SW480 (cell line): ENCODE measurements around the gene TAF4.
"Not testable (repeated sequence)": the region's sequence is repeated elsewhere in the genome, so short reads cannot be mapped to it uniquely, and the experiment has no call there.

ENCODE experiments used
- DNase-seq: peaks from one replicate; pipeline ENCODE4 v3.0.0-alpha.2; 2016; ENCODE audit warnings: low spot score

Gene TAF4

DNA sequence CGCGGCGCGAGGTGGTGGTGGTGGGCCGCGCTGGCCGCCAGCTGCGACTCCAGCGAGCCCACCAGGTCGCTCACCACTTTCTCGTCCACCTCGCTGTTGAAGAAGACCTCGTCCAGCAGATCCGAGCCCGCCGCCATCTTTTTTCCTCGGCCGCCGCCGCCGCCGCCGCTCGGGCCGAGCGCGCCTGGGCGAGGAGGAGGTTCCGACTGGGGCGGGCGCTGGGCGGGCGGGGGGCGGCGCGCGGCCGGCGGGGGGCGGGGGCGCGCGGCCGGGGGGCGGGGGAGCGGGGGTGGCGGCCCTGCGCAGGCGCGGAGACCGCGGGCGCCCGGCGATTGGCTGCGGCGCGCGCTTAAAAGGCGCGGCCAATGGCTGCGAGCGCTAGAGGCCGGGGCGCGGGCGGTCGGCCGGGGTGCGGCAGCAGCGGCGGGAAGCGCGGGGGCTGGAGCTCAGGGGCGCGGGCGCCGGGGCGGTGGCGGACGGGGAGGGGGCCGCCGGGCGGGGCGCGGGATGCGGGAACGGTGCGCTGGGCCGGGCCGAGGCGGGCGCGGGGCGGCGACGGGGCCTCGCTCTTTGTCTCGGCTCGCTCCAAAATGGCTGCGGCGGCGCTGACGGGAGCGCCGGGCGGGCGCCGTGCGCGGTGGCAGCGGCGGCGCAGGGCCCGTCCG, at the start of gene TAF4:
TSS of gene TAF4 (minus strand) at position 208 of the 665 bp plus-strand sequence. CDS start at position 137, 71 bp downstream.
- peak; percentile 71 for DNase-seq

- DNase-seq, result no peak
Observed at GRCh38 chr20:62114894-62115293, 49.2 kb upstream of the TAF4 start.

DNA sequence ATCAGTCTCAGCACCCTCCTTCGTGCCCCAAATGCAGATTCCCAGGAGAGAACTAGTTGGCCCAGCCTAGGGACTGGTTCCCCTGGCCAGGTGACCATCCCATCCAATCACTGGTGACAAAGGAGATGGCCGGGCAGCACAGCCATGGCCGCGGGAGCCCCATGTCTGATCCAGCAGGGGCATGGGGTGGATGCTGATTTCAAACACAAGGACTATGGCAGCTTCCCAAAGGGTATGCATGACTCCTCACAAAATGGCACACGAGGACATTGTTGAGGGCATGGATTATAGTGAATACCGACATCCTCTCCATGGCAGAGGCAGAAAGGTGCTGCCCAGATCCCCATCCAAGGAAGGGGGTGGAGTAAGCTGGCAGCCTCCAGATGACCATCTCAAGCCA, 46.7 kb upstream of the TAF4 start:
- DNase-seq, result no peak

GRCh38 chr20:62111148-62111547, 45.5 kb upstream of the TAF4 start:
- DNase-seq, result no peak

DNA sequence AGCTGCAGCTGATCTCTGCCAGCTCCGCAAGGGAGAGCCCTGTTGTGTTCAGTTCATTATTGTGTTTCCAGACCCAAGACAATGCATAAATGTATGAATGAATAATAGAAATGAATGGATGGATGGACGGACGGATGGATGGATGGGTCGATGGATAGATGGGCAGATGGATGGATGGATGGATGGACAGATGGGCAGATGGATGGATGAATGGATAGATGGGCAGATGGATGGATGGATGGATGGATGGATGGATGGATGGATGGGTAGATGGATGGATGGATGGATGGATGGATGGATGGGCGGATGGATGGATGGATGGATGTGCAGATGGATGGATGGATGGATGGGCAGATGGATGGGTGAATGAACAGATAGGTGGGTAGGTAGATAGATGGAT, 39.9 kb upstream of the TAF4 start:
- DNase-seq, result no peak

DNA sequence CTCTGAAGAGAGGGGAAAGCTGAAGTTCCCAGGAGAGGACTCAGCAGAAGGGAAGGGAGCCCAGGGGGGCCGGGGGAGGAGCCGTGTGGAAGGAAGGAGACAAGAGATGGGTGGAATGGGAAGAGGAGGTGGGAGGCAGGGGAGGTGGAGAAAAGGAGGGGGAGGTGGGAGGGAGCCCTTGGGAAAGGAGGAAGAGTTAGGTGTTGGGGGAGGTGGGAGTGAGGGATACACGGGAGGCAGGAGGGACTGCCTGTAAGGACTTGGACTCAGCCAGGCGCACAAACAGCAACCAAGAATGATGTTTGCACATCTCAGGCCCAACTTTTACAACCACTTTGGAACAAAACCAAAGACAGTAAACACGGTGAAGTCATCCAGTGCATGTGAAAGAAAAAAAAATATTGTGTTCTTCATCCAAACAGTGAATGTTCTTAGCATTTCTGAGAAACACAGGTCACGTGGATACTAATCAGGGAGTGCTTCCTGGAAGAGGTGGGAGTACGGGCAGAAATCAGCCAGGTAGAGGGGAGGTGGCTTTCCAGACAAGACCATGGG, 39.2 kb upstream of the TAF4 start:
- no peak for DNase-seq

DNA sequence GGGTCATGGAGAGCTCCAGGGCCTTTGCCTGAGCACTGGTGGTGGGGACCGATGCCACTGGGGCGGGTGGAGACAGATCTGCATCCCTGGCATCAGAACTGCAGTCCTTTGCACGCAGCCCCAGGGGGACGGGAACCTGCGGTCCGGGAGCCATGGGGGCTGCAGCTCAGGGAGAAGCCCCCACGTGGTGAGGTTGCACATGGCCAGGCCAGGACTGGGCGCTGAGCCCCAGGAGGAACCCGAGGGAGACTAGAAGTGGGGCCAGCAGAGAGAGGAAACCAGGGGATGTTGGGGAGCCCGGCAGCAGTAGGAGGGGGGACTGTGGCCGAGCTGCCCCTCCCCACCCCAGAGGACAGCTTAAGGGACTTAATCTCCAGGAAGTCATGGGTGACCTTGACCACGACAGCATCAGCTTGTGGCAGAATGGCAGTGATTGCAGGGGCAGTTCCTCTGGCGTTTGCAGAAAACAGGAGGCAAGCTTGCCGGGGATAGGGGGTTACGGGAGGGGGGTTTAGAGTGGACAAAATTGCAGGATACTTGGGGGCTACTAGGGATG, 38.6 kb upstream of the TAF4 start:
- no peak for DNase-seq

DNA sequence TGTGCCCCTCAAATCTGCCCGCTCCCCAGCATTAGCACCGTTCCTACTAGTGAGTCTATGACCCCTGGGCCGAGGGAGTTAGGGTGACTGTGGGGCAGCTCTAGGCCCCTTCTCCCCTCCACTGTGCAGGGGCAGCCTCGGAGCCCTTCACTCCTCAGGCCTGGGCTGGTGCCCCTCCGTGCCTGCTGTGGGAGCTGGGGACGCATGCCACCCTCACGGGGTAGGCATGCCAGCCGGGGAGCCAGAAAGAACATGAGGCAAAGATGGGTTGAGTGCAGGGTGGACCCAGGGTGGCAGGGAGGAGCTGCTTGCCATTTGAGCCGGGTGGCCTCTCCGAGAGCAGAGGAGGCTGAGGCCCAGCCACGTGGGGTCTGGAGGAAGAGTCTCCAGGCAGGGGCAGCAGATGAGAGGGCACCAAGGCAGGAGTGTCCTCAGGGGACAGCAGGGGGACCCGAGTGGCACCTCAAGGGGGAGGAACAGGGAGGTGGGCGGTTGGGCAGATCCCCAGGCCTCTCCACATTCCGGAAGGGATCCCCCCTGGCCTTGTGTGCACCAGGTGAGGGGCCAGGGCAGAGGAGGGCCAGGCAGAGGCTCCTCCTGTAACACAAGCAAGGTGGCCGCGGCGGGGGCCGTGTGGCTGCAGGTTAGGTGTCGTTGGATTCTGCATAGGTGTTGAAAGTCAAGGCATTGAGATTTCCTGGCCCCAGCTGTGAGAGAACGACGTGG, 38.0 kb upstream of the TAF4 start:
- DNase-seq, result no peak

DNA sequence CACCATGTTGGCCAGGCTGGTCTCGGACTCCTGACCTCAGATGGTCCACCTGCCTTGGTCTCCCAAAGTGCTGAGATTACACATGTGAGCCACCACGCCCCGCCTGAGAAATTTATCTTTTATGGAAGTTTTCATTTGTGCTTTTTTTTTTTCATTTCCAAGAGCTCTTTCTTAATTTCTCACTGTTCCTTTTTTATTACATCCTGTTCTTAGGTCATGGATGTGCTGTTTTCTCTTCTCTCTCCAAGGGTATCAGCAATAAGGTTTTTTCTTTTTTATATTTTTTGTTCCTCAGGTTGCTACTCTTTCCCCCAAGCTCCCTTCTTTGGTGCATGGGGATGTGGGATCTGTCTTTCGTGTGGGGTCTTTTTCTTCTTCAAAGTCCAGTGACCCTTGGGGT, 35.4 kb upstream of the TAF4 start:
- no peak for DNase-seq

DNA sequence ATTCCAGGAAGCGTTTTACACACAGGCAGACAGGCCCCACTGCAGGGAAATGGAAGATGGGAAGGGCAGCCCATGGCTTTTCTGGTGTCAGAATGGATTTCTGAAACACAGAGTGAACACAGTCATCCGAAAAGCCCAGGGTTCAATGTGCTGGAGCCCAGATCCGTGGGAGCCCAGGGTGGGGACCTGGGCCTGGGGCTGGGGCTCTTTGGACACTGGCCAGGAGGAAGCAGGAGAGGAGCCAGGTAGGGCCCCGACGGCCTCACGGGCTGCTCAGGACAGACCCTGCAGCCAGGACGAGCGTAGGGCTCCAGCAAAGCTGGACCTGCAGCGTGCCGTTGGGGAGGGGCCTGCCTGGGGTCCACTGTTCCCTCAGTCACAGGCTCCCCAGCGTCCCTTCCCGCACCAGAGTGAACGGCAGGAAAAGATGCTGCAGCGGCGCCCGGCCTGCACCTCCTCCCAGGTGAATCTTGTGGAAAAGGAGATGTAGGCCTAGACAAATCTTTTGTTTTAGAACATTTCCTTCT, 32.3 kb upstream of the TAF4 start:
- DNase-seq, result no peak

GRCh38 chr20:62096421-62097380, 31.0 kb upstream of the TAF4 start:
- DNase-seq, result no peak

GRCh38 chr20:62089393-62089792, 23.7 kb upstream of the TAF4 start:
- DNase-seq, result no peak

DNA sequence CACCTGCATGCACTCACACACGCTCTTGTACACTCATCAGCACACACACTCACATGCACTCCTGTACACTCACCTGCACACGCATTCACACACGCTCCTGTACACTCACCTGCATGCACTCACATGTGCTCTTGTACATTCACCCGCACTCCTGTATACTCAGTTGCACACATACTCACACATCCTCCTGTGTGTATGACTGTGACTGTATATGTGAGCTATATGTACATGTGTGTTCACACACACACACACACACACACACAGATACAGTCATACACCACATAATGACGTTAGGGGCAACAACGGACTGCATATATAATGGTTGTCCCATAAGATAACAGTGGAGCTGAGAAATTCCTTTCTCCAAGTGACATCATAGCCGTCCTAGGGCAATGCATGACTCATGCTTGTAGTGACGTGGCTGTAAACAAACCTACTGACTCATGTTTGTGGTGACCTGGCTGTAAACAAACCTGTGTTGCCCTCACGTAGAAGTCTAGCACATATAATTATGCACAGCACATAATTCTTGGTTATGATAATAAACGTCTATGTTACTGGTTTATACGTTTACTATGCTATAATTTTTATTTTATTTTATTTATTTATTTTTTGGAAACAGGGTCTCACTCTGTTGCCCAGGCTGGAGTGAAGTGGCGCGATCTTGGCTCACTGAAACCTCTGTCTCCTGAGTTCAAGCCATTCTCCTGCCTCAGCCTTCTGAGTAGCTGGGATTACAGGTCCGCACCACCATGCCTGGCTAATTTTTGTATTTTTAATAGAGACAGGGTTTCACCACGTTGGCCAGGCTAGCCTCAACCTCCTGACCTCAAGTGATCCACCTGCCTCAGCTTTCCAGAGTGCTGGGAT, 22.8 kb upstream of the TAF4 start:
- DNase-seq, result peak; percentile 99

GRCh38 chr20:62087632-62088031, 22.0 kb upstream of the TAF4 start:
- DNase-seq, result no peak

GRCh38 chr20:62087227-62087626, 21.5 kb upstream of the TAF4 start:
- DNase-seq, result peak; percentile 56

DNA sequence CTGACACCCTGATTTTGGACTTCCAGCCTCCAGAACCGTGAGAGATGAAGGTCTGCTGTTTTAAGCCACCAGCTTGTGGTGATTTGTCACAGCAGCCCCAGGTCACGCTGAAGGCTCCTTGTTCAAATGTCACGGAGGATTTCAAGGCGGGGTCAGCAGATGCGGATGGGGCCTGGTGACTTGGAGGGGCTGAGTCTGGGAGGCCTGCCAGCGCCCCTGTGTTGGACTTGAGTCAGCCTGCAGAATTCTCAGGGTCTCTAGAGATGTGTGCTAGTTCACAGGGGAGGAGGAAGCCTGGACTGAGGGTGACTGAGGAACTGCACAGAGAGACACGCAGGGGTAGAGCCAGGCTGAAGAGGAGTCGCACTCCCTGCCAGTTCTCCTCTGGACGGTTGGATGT, 19.5 kb upstream of the TAF4 start:
- DNase-seq, result no peak

- DNase-seq, result not testable (repeated sequence)
Observed at GRCh38 chr20:62084224-62084623, 18.5 kb upstream of the TAF4 start.

DNA sequence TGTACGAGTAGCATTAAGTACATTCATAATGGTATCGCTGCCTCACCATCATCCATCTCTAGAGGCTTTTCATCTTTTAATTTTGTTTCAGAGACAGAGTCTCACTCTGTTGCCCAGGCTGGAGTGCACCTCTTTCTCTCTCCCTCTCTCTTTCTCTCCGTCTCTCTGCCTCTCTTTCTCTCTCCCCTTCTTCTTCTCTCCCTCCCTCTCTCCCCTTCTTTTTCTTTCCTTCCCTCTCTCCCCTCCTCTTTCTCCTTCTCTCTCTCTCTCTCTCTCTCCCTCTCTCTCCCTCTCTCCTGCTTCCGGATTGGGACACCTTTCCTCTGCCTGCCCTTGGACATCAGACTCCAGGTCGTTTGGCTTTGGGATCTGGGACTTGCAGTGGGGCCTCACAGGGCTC, 17.6 kb upstream of the TAF4 start:
- no peak for DNase-seq

DNA sequence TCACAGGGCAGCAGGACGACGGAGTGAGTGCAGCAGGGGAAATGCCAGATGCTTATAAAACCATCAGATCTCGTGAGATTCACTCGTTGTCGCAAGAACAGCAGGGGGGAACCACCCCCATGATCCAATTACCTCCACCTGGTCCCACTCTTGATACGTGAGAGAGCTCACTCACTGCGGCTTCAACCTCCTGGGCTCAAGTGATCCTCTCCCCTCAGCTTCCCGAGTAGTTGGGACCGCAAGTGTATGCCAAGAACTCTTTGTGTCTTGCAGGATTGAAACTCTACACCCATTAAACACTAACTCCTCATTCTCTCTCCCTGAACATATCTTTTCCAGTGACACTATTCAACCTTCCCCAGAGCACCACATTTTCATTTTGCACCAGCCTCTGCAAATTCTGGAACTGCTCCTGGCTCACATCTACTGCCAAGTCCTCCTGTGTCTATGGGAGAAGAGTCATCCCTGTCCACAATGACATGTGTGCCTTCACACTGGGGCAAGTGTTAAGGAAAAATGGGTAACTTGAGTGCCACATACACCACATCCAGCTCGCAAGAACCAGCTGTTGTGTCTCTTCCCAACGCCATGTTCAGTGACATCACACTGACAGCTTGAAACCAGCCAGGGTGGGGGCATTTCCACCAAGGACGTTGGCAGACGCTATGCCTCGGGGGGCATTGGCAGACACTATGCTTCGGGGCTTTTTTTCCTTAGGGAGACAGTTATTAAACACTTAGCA, 14.7 kb upstream of the TAF4 start:
- no peak for DNase-seq

DNA sequence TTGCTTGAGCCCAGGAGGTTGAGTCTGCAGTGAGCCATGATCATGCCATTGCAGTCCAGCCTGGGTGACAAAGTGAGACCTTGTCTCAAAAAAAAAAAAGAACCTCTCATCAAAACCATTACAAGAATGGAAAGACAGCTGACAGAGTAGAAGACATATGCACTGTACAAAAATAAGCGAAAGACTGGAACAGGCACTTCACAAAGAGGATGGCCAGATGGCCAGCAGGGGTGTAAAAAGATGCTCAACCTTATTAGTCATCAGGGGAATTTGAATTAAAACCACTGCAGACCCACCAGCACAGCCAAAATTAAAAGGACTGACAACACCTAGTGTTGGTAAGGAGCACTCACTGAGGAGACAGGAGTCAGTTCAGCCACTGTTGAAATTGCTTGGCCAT, 13.5 kb upstream of the TAF4 start:
- no peak for DNase-seq
